Nephron progenitor cell (in vitro differentiated cells): ENCODE results near the gene WWOX.

ENCODE experiments used
- DNase-seq: peaks from one replicate; pipeline ENCODE4 v3.0.0; 2021
- H3K27ac Mint-ChIP-seq: 2 replicates; pipeline ENCODE4 v1.8.0; 2021; ENCODE audit warnings: mild to moderate bottlenecking, moderate library complexity, mixed read lengths
- H3K27me3 Mint-ChIP-seq: 2 replicates; pipeline ENCODE4 v1.8.0; 2021; ENCODE audit warnings: mild to moderate bottlenecking, low read depth, mixed read lengths; ENCODE audit not compliant: poor library complexity
- H3K36me3 Mint-ChIP-seq: 2 replicates; pipeline ENCODE4 v1.8.0; 2021; ENCODE audit warnings: low read depth, mixed read lengths
- H3K4me1 Mint-ChIP-seq: 2 replicates; pipeline ENCODE4 v1.8.0; 2021; ENCODE audit warnings: mixed read lengths
- H3K4me3 Mint-ChIP-seq: 2 replicates; pipeline ENCODE4 v1.8.0; 2021; ENCODE audit warnings: mild to moderate bottlenecking, moderate library complexity, mixed read lengths
- H3K9me3 Mint-ChIP-seq: 2 replicates; pipeline ENCODE4 v1.8.0; 2021; ENCODE audit warnings: mild to moderate bottlenecking, moderate library complexity, mixed read lengths
- TF ChIP-seq, protein P1 (sequence below): fragments of 200-600 bp; sonication (generic); IDR thresholded peaks from 2 replicates; pipeline ENCODE4 v1.5.0; 2021; ENCODE audit warnings: antibody characterized with exemption

WWOX gene

DNA sequence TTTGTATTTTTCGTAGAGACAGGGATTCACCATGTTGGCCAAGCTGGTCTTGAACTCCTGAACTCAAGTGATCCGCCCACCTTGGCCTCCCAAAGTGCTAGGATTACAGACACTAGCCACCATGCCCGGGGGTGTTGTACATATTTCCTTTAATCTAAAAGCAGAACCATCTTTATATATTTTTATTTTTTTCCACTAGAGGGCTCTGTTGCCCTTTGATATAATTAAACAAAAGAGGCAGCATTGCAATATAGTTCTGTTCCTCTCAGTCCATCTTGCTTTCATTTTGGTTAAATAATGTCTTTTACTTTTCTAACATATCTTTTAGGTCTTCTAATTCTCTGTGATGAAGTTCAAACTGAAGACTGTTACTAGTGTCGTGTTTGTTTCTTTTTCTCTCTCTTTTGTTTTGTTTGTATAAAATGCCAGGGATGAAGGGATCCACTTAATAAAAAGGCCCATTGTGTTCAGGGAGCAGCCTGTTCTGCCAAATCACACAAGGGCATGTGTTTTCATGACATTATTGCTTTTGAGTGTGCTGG is 23.4 kb downstream of the WWOX start:
- no peak for DNase-seq
- peaks cover 35% of the 10 kb centered on the region for H3K36me3 Mint-ChIP-seq
- no peak overlapping the region for H3K4me3 Mint-ChIP-seq
- peaks cover 52% of the 10 kb centered on the region for H3K4me1 Mint-ChIP-seq
- H3K9me3 Mint-ChIP-seq: no peaks in the 10 kb centered on the region
- H3K27ac Mint-ChIP-seq: peak overlapping the region; percentile 26
- H3K27me3 Mint-ChIP-seq: peaks cover 5% of the 10 kb centered on the region
- TF ChIP-seq, protein P1, sequence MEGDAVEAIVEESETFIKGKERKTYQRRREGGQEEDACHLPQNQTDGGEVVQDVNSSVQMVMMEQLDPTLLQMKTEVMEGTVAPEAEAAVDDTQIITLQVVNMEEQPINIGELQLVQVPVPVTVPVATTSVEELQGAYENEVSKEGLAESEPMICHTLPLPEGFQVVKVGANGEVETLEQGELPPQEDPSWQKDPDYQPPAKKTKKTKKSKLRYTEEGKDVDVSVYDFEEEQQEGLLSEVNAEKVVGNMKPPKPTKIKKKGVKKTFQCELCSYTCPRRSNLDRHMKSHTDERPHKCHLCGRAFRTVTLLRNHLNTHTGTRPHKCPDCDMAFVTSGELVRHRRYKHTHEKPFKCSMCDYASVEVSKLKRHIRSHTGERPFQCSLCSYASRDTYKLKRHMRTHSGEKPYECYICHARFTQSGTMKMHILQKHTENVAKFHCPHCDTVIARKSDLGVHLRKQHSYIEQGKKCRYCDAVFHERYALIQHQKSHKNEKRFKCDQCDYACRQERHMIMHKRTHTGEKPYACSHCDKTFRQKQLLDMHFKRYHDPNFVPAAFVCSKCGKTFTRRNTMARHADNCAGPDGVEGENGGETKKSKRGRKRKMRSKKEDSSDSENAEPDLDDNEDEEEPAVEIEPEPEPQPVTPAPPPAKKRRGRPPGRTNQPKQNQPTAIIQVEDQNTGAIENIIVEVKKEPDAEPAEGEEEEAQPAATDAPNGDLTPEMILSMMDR: peak; percentile 56

DNA sequence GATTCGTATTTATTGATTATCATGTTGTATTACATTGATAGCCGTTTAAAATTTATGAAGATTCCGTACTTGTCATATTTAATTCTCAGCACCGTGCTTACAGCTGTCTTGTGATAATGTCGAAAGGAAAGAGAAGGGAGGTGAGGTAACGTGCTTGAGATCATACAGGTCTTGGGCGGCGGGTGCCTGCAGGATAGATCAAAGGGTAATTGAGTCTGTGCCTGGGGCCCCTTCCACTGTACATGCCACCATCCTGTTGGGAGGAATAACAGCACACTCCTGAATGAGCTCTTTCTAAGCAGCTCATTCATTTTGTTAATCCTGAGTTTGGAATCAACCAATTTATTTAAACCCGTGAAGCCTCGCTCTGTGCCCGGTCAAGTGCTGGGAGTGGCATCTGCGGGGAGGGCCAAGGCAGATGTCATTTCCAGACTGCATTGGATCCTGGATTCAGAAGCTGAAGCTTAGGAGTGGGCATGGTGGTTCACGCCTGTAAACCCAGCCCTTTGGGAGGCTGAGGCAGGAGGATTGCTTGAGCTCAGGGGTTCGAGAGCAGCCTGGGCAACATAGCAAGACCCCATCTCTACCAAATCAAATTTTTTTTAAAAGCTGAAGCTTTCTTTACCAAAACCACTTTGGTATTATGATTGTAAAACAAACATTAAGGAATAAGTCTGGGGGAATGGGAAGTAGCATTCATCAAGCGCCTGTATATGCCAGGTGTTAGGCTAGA is 25.8 kb downstream of the WWOX start:
- Mint-ChIP-seq H3K36me3 (peaks cover 32% of the 10 kb centered on the region), H3K27me3 (peaks cover 5% of the 10 kb centered on the region), H3K27ac (no peak overlapping the region), H3K9me3 (peaks cover 10% of the 10 kb centered on the region), H3K4me1 (peaks cover 52% of the 10 kb centered on the region), H3K4me3 (no peak overlapping the region)
- DNase-seq: no peak
- TF ChIP-seq, protein P1: no peak

DNA sequence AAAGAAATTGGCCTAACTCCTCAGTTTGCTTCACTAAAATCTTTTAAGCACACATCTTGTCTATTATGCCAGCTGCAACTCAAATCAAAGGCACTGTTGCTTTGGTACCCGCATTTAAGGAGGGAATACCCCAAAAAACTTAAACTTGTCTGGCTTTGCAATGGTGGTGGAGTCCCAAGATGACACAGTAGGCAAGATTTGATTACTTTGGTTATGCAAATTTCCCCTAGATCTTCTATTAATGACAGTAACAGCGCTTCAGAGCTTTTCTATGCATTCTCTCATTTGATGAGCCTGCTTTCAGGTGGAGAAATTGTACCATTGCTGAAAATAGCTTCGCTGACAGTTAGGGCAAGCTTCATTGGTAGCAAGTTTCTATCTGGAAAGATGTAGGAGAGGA is 27.2 kb downstream of the WWOX start:
- TF ChIP-seq, protein P1: no peak
- no peak overlapping the region for H3K4me3 Mint-ChIP-seq
- DNase-seq: no peak
- H3K27me3 Mint-ChIP-seq: peaks cover 7% of the 10 kb centered on the region
- H3K9me3 Mint-ChIP-seq: peaks cover 11% of the 10 kb centered on the region
- peaks cover 52% of the 10 kb centered on the region for H3K4me1 Mint-ChIP-seq
- H3K27ac Mint-ChIP-seq: peak overlapping the region; percentile 92
- H3K36me3 Mint-ChIP-seq: peaks cover 34% of the 10 kb centered on the region

DNA sequence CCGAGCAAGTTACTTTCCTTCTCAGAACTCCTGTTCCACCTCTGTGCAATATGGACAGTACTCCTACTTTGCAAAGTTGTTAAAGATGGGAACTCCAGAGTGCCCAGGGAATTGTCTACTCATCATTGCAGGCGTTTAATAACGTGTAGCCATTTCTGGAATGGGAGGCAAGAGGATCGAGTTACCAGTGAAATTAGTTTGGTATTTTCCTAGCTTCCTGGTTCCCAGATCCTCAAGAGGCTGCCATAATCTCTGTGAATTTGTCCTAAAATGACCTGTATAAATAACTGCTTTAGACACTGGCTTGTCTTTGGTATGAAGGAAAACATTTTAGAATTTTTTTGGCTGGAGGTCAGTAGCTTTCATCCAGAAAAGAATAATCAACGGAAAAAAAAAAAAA is 27.7 kb downstream of the WWOX start:
- DNase-seq: no peak
- Mint-ChIP-seq H3K4me3 (no peak overlapping the region), H3K4me1 (peaks cover 52% of the 10 kb centered on the region), H3K27ac (peak overlapping the region; percentile 92), H3K27me3 (peaks cover 7% of the 10 kb centered on the region), H3K36me3 (peaks cover 35% of the 10 kb centered on the region), H3K9me3 (peaks cover 12% of the 10 kb centered on the region)
- TF ChIP-seq, protein P1: no peak

DNA sequence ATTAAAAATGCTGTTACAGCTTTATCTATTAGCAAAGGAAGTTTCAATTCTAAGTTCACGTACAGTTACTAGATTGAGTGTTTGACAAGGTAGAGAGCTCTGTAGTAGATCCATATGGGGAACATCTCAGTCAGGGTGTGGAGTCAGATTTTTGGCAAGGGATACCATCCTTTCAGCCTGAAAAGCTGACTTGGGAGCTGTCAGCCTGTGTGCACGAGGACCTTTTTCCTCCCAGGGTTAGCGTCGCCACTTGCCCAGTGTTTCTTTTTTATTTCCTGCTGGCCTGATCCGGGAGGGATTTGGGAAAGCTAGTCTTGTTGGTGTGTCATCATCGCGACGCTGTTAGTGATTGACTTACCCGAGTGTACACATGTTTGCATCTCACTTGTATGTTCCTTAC is 29.5 kb downstream of the WWOX start:
- Mint-ChIP-seq H3K4me3 (no peak overlapping the region), H3K36me3 (peaks cover 46% of the 10 kb centered on the region), H3K27me3 (peaks cover 2% of the 10 kb centered on the region), H3K4me1 (peaks cover 45% of the 10 kb centered on the region), H3K27ac (peak overlapping the region; percentile 36), H3K9me3 (peaks cover 19% of the 10 kb centered on the region)
- TF ChIP-seq, protein P1: no peak
- no peak for DNase-seq

DNA sequence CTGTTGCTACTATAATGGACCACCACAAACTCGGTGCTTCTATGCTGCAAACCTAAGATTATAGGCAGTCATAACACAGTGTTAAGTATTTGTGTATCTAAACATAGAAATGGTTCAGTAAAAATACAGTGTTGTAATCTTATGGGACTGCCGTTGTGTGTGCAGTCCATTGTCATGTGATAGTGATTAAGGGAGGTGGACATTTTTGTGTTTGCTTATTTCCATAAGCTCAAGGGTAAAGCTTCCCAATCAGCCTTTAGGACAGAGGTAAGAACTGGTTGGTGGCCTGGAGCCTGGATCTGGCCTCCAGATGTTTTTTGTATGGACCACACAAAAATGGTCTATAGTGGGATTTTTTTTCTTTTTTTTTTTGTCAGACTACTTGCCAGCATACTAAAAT is 29.9 kb downstream of the WWOX start:
- TF ChIP-seq, protein P1: no peak
- peaks cover 48% of the 10 kb centered on the region for H3K36me3 Mint-ChIP-seq
- peaks cover 2% of the 10 kb centered on the region for H3K27me3 Mint-ChIP-seq
- H3K27ac Mint-ChIP-seq: peak overlapping the region; percentile 36
- H3K4me3 Mint-ChIP-seq: no peak overlapping the region
- no peak for DNase-seq
- peaks cover 44% of the 10 kb centered on the region for H3K4me1 Mint-ChIP-seq
- peaks cover 19% of the 10 kb centered on the region for H3K9me3 Mint-ChIP-seq
